GM12875 (cell line): ENCODE data around the gene SLC52A1.
A peak's percentile ranks its signal among the peaks of the same experiment; 100 is the strongest.

Experiments used
- H3K4me3 ChIP-seq: one replicate; pipeline ENCODE4 v1.5.1; 2011; ENCODE audit warnings: low read depth, low read length, control low read depth
- TF ChIP-seq, protein P1 (sequence below): IDR thresholded peaks from 2 replicates; pipeline ENCODE4 v1.5.1; 2011; ENCODE audit warnings: low read depth, mild to moderate bottlenecking, control low read depth, inconsistent platforms, low read length, moderate library complexity, borderline replicate concordance; ENCODE audit not compliant: insufficient read depth

The SLC52A1 gene

DNA sequence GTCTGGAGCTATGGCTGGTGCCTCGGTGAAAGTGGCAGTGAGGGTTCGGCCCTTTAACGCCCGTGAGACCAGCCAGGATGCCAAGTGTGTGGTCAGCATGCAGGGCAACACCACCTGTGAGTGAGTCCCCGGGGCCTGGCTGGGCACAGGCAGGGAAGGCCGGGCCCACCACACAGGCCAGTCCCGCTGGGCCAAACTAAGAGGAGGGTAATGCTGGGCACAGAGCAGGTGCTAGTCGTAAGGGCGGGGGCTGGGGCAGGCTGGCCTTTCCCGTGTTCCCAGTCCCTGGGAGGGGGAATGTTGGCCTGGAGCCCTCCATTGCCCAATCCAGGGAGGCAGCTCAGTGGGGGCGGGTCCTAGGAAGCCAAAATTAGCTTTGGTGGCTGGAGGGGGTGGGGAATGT lies 35.0 kb downstream of the SLC52A1 start:
- H3K4me3 ChIP-seq: no peak overlapping the region
- TF ChIP-seq, protein P1, sequence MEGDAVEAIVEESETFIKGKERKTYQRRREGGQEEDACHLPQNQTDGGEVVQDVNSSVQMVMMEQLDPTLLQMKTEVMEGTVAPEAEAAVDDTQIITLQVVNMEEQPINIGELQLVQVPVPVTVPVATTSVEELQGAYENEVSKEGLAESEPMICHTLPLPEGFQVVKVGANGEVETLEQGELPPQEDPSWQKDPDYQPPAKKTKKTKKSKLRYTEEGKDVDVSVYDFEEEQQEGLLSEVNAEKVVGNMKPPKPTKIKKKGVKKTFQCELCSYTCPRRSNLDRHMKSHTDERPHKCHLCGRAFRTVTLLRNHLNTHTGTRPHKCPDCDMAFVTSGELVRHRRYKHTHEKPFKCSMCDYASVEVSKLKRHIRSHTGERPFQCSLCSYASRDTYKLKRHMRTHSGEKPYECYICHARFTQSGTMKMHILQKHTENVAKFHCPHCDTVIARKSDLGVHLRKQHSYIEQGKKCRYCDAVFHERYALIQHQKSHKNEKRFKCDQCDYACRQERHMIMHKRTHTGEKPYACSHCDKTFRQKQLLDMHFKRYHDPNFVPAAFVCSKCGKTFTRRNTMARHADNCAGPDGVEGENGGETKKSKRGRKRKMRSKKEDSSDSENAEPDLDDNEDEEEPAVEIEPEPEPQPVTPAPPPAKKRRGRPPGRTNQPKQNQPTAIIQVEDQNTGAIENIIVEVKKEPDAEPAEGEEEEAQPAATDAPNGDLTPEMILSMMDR: no peak

DNA sequence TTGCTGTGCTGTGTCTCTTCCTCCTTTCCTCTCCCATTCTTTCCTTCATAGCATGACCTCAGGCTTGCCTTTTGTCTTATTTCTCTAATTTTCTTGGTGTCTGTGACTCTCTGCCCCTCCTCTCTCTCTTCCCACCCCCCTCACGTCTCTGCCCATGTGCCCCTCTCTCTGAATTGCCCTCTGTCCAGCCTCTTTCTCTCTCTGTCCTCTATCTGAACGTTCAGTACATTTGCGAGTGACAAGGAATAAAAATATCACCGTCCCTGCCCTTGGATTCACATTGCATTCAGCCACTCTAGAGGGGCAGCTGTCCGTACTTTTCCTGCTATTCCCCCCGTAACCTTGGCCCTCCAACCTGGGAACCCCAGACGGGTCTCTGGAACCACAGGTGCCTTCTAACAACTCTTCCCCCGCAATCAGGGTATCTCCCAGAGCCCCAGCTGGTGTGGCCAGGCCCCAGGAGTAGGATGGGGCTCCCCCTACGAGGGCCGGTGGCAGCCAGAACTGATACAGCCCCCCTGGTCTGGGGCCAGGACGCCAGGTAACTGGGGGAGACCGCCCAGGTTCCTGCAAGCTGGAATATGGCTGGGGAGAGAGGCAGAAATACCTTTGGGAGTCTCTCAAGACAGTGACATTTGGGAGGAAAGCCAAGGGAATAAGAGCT lies 35.7 kb downstream of the SLC52A1 start:
- TF ChIP-seq, protein P1: no peak
- peak overlapping the region; percentile 70 for H3K4me3 ChIP-seq

DNA sequence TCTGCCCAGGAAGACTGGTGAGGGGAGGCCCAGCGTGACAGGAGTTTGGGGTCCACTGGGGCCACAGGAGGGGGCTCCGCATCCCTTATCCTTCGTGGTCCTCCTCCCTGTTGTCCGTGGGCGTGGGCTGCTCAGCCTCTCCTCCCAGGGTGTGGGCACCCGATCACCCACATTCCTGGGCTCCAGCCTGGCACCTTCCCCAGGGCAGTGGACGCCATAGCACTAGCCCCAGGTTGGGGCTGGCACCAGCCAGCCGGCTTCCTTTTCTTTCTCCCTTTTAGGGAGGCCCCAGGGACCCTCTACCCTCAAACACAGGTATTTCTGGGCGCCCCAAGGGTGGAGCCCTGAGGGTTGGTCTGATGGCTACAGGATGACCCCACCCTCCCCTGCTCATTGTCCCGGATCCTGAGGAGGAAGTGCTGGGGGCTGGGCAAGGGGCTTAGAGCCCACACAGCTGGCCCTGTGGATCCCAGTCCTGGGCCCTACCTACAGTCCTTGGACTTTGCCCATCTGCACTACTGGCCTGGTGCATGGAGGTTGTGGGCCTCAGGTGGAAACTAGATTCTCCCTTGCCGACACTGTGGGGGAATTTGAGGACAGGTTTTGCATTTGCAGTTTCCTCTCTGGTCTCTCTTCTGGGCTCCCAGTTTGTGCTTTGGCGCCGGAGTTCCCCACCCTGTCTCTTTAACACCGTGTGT lies 36.3 kb downstream of the SLC52A1 start:
- peak overlapping the region; percentile 70 for H3K4me3 ChIP-seq
- TF ChIP-seq, protein P1: no peak

DNA sequence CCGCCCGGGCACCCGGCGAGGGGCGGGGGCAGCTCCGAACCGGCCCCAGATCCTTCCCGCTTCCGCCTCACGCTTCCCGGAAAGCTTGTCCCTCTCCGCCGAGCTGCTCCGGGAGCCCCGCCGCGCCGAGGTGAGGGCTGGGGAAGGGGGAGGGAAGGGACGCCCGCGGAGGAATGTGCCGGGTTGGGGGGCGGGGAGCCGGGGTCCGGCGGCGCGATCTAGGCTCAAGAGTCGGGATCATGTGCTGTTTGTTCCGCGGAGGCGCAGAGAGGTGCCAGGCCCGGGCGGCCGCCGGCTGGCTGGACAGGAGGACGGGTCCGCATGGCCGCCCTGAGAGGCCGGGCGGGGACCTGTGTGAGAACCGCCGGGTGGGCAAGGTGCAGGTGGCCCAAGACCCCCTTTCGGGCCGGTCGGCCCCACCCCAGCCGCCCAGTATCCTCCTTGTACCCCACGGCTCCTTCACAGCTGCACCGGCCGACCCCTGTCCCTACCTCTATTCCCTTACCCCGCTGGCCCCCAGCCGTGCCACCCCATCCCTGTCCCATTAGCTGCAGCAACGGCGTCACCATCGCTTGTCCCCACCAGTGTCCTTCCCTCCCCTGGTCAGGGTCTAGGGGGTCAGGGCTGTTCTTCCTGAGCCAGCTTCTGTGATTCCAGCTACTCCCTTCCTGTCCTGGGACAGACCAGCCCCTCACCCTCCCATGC lies 37.0 kb downstream of the SLC52A1 start:
- TF ChIP-seq, protein P1: no peak
- peak overlapping the region; percentile 70 for H3K4me3 ChIP-seq

- TF ChIP-seq, protein P1: no peak
- H3K4me3 ChIP-seq: peak within 1 kb of the TSS; percentile 70
These were observed 37.8 kb downstream of the SLC52A1 start, which contains the start of the genes INCA1 and KIF1C for GRCh38 chr17:4997302-4998026. Gene INCA1, minus strand, starts transcription at chr17:4997522. Its CDS starts 3,085 bp downstream, at chr17:4994437. Gene KIF1C, plus strand, starts transcription at chr17:4997950. Its CDS starts 2,297 bp downstream, at chr17:5000247.

DNA sequence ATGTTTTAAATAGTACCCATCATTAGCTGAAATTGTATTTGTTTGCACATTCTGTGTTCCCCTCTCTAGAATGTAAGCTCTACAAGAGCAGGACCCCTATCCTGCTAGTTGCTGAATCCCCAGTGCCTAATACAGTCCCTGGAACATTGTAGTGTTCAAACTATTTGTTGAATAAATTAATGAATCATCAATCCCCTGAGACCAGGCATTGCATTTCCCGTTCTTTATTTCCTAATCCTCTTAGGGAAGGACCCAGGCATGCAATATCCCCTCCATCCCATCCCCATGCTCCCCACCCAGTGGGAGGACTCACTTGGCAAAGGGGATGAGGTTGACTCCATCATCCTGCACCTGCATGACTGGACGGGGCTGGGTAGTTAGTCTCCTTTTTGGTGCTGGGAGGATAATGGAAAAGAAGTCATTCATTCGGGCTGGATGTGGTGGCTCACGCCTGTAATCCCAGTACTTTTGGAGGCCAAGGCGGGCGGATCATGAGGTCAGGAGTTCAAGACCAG lies 41.1 kb downstream of the SLC52A1 start:
- TF ChIP-seq, protein P1: no peak
- H3K4me3 ChIP-seq: no peak overlapping the region
